T-helper 2 cell treated with Interferon-gamma antibody and Interleukin-4, amounts not matched to agents 5 μg/mL and 100 μg/mL, for 36 hours (primary cell): ENCODE results near the gene ELF1.
A peak's percentile ranks its signal among the peaks of the same experiment; 100 is the strongest.

Experiments used
- DNase-seq: peaks from one replicate; pipeline ENCODE4 v3.0.0; 2021; ENCODE audit warnings: low spot score
- H3K27ac Mint-ChIP-seq: one replicate; pipeline ENCODE4 v1.8.0; 2021; ENCODE audit warnings: mild to moderate bottlenecking, mixed read lengths
- H3K27me3 Mint-ChIP-seq: one replicate; pipeline ENCODE4 v1.8.0; 2021; ENCODE audit warnings: low read depth, mixed read lengths
- H3K36me3 Mint-ChIP-seq: one replicate; pipeline ENCODE4 v1.8.0; 2021; ENCODE audit warnings: low read depth, mixed read lengths
- H3K4me1 Mint-ChIP-seq: one replicate; pipeline ENCODE4 v1.8.0; 2021; ENCODE audit warnings: low read depth, mixed read lengths
- H3K4me3 Mint-ChIP-seq: one replicate; pipeline ENCODE4 v1.8.0; 2022; ENCODE audit warnings: mild to moderate bottlenecking, moderate library complexity, mixed read lengths
- H3K9me3 Mint-ChIP-seq: one replicate; pipeline ENCODE4 v1.8.0; 2021; ENCODE audit warnings: mixed read lengths

The ELF1 gene

GRCh38 chr13:40974460-40975407 lies 44.4 kb downstream of the ELF1 start:
- DNase-seq, result peak; percentile 30
- H3K4me1 Mint-ChIP-seq, result peaks cover 82% of the 10 kb centered on the region
- no peaks in the 10 kb centered on the region for H3K27me3 Mint-ChIP-seq
- peak overlapping the region; percentile 52 for H3K27ac Mint-ChIP-seq
- H3K4me3 Mint-ChIP-seq, result peak overlapping the region; percentile 71
- H3K9me3 Mint-ChIP-seq, result no peaks in the 10 kb centered on the region
- H3K36me3 Mint-ChIP-seq, result peaks cover 49% of the 10 kb centered on the region

DNA sequence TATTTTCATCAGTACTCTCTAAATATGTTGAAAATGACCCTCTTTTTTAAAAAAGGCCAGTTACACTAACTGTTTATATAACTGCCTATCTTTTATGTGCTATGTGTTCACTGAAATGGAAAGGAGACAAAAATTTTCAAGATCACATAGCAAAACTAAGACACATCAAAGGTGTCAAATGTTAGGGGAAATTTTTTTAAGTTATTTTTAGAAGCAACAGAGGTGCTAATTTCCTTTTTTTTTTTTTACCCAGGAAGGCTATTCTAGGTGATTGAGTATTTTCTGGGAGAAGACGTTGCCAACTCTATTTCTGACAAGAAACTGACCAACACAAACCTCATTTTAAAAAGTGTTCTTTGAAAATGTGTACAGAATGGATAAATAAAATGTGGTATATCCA lies 45.7 kb downstream of the ELF1 start:
- DNase-seq, result no peak
- peaks cover 84% of the 10 kb centered on the region for H3K4me1 Mint-ChIP-seq
- no peaks in the 10 kb centered on the region for H3K27me3 Mint-ChIP-seq
- peaks cover 46% of the 10 kb centered on the region for H3K36me3 Mint-ChIP-seq
- H3K9me3 Mint-ChIP-seq, result no peaks in the 10 kb centered on the region
- peak overlapping the region; percentile 43 for H3K4me3 Mint-ChIP-seq
- H3K27ac Mint-ChIP-seq, result no peak overlapping the region

DNA sequence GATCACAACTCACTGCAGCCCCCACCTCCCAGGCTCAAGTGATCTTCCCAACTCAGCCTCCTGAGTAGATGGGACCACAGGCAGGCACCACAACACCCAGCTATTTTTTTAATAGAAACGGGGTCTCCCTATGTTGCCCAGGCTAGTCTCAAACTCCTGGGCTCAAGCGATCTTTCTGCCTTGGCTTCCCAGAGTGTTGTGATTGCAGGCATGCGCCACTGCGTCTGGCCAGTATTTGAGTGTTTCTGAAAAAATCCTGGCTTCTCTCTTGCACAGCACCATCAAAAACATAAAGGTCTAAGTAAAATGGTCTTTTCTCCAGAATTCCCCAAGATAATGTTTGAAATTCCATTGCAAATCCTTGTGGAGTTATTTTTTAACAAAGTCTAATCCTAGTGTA lies 47.8 kb downstream of the ELF1 start:
- no peak overlapping the region for H3K27ac Mint-ChIP-seq
- no peak overlapping the region for H3K4me3 Mint-ChIP-seq
- no peaks in the 10 kb centered on the region for H3K27me3 Mint-ChIP-seq
- H3K9me3 Mint-ChIP-seq, result no peaks in the 10 kb centered on the region
- DNase-seq, result no peak
- peaks cover 81% of the 10 kb centered on the region for H3K4me1 Mint-ChIP-seq
- peaks cover 39% of the 10 kb centered on the region for H3K36me3 Mint-ChIP-seq

DNA sequence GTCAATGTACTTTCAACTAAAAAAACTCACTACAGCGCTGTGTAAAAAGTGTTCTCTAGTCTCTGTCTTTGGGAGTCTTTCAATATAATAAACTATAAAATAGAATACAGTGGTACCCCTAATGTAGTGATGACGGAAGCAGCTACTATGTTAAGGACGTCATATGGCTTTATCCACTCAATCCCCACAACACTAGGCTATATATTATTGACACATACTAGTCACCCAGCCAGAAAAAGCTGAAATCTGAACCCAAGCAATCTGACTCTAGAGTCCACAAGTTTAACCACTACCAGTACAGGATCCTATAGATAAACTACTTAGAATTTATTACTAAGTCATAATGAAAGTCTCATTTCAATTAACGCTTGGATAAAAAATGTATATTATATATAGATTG lies 48.3 kb downstream of the ELF1 start:
- no peak for DNase-seq
- no peaks in the 10 kb centered on the region for H3K9me3 Mint-ChIP-seq
- H3K4me1 Mint-ChIP-seq, result peaks cover 77% of the 10 kb centered on the region
- H3K27ac Mint-ChIP-seq, result no peak overlapping the region
- H3K27me3 Mint-ChIP-seq, result no peaks in the 10 kb centered on the region
- peak overlapping the region; percentile 21 for H3K4me3 Mint-ChIP-seq
- H3K36me3 Mint-ChIP-seq, result peaks cover 34% of the 10 kb centered on the region

- peak overlapping the region; percentile 66 for H3K4me3 Mint-ChIP-seq
- peaks cover 29% of the 10 kb centered on the region for H3K36me3 Mint-ChIP-seq
- peak overlapping the region; percentile 72 for H3K27ac Mint-ChIP-seq
- DNase-seq, result no peak
- H3K27me3 Mint-ChIP-seq, result no peaks in the 10 kb centered on the region
- H3K9me3 Mint-ChIP-seq, result no peaks in the 10 kb centered on the region
- peaks cover 72% of the 10 kb centered on the region for H3K4me1 Mint-ChIP-seq
Measured at GRCh38 chr13:40969169-40969901, 49.8 kb downstream of the ELF1 start.

DNA sequence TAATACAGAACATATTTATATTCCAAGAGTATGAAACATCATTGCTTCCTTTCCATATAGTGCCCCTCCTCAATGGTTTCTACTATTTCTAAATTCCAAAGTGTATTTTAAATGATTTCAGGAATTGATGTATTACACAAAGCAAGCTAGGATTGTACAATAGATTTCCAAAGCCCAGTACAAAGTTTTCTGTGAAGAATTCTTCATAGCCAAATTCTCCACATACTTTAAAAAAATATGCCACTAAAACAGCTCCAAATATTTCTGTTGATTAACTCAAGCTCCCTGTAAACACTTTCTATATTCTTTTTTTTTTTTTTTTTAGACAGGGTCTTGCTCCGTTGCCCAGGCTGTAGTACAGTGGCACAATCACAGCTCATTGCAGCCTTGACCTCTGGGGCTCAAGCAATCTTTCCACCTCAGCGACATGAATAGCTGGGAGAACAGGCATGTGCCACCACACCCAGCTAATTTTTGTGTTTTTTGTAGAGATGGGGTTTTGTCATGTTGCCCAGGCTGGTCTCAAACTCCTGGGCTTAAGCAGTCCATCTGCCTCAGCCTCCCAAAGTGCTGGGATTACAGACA lies 50.6 kb downstream of the ELF1 start:
- Mint-ChIP-seq H3K36me3 (peaks cover 28% of the 10 kb centered on the region), H3K4me3 (no peak overlapping the region), H3K27ac (no peak overlapping the region), H3K27me3 (no peaks in the 10 kb centered on the region), H3K9me3 (no peaks in the 10 kb centered on the region), H3K4me1 (peaks cover 71% of the 10 kb centered on the region)
- no peak for DNase-seq

DNA sequence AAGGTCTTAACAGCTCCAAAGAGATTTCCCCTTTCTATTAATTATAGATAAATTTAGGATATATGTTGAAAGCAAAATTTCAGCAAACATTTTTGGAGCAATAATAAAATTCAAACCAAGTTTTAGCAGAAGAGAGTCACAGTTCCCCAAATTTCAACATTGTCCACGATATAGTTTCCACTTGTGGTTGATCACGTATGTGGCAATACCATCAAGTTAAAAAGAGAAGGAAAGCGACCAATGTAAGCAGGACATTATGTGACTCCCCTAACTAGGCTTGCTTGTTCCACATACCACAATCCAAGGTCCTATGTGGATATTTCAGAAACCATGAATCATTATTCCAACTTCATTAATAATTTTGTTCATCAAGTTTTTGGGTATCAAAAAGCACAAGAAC lies 52.8 kb downstream of the ELF1 start:
- Mint-ChIP-seq H3K27me3 (no peaks in the 10 kb centered on the region), H3K27ac (no peak overlapping the region), H3K9me3 (no peaks in the 10 kb centered on the region), H3K4me1 (peaks cover 69% of the 10 kb centered on the region), H3K4me3 (no peak overlapping the region), H3K36me3 (peaks cover 23% of the 10 kb centered on the region)
- no peak for DNase-seq

- Mint-ChIP-seq H3K36me3 (peaks cover 26% of the 10 kb centered on the region), H3K4me1 (peaks cover 52% of the 10 kb centered on the region), H3K4me3 (no peak overlapping the region), H3K27ac (no peak overlapping the region), H3K9me3 (no peaks in the 10 kb centered on the region), H3K27me3 (no peaks in the 10 kb centered on the region)
- no peak for DNase-seq
Measured at GRCh38 chr13:40963927-40964326, 55.2 kb downstream of the ELF1 start.

- Mint-ChIP-seq H3K4me3 (peak overlapping the region; percentile 40), H3K4me1 (peaks cover 41% of the 10 kb centered on the region), H3K36me3 (peaks cover 37% of the 10 kb centered on the region), H3K27me3 (no peaks in the 10 kb centered on the region), H3K27ac (peak overlapping the region; percentile 80), H3K9me3 (no peaks in the 10 kb centered on the region)
- no peak for DNase-seq
Measured at GRCh38 chr13:40961826-40962225, 57.3 kb downstream of the ELF1 start.

DNA sequence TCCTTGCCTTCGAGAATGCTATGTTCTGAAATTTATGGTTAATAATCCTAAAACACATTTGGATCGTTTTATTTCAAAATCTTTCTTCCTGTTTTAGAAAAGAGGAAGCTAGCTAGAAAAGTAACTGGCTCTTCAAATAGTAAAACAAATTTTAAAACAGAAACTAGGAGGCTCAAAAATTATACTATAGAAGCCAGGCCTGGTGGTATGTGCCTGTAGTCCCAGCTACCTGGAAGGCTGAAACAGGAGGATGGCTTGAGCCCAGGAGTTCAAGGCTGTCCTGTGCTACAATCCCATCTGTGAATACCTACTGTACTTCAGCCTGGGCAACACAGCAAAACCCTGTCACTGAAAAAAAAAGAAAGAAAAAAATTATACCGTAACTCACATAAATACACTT lies 57.9 kb downstream of the ELF1 start:
- no peaks in the 10 kb centered on the region for H3K27me3 Mint-ChIP-seq
- H3K9me3 Mint-ChIP-seq, result no peaks in the 10 kb centered on the region
- H3K4me3 Mint-ChIP-seq, result peak overlapping the region; percentile 40
- H3K4me1 Mint-ChIP-seq, result peaks cover 41% of the 10 kb centered on the region
- DNase-seq, result no peak
- H3K36me3 Mint-ChIP-seq, result peaks cover 42% of the 10 kb centered on the region
- H3K27ac Mint-ChIP-seq, result peak overlapping the region; percentile 80

DNA sequence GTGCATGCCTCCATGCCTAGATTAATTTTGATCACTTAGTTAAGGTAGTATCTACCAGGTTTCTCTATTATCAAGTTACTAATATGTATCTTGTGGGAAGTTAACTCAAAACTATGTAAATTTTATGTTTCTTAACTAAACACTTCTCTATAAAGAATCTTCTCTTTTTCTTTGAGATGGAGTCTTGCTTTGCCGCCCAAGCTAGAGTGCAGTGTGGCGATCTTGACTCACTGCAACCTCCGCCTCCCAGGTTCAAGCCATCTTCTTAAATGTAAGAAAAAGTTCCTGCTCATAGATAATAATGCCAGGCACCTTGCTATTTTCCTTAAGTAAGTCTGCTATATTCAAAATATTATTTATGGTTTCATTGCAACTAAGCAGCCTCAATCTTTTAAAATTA lies 58.4 kb downstream of the ELF1 start:
- Mint-ChIP-seq H3K27ac (no peak overlapping the region), H3K4me3 (no peak overlapping the region), H3K9me3 (no peaks in the 10 kb centered on the region), H3K36me3 (peaks cover 45% of the 10 kb centered on the region), H3K4me1 (peaks cover 39% of the 10 kb centered on the region), H3K27me3 (no peaks in the 10 kb centered on the region)
- no peak for DNase-seq

DNA sequence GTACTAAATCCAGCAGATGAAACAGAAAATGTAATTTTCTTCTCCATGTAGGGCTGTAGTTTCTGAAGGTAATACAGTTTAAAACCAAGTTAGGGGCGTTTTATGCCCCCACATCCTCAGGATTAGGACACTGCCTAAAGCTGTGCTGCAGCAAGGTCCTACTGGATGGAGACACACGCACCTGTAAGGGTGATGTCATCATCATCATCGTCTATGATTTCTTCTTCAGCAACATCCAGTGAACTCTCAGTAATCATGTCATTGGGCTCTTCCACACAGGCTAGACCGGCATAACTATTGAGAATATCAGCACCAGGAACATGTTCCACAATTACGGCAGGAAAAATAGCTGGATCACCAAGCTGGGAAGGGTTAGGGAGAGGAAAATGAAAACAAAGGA lies 60.5 kb downstream of the ELF1 start:
- Mint-ChIP-seq H3K36me3 (peaks cover 46% of the 10 kb centered on the region), H3K4me3 (no peak overlapping the region), H3K27me3 (no peaks in the 10 kb centered on the region), H3K9me3 (no peaks in the 10 kb centered on the region), H3K4me1 (peaks cover 29% of the 10 kb centered on the region), H3K27ac (no peak overlapping the region)
- DNase-seq, result no peak

- Mint-ChIP-seq H3K36me3 (peaks cover 76% of the 10 kb centered on the region), H3K9me3 (no peaks in the 10 kb centered on the region), H3K4me1 (peaks cover 13% of the 10 kb centered on the region), H3K27ac (peak overlapping the region; percentile 17), H3K4me3 (no peak overlapping the region), H3K27me3 (no peaks in the 10 kb centered on the region)
- DNase-seq, result no peak
Measured at GRCh38 chr13:40946485-40946884, 72.6 kb downstream of the ELF1 start.

DNA sequence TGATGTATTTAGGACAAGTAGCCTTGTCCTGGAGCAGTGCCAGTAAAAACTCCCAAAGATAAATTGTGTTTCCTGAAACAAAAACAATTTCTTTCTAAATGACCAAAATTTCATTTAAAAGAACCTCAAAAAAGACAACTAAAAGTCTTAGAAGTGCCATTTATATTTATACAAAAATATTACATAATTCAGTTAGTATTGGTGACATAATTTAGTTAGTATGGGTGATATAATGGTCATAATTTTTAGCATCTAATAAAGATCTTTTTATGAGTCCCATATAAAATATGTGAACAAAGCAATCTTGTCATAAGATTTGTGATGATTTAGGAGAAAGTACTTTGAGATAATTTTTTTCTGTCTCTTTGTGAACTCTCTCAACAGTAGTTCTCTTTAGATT lies 76.0 kb downstream of the ELF1 start:
- Mint-ChIP-seq H3K4me3 (no peak overlapping the region), H3K36me3 (peaks cover 78% of the 10 kb centered on the region), H3K4me1 (peaks cover 18% of the 10 kb centered on the region), H3K27me3 (no peaks in the 10 kb centered on the region), H3K9me3 (no peaks in the 10 kb centered on the region), H3K27ac (no peak overlapping the region)
- no peak for DNase-seq
